HepG2 (cell line): Measurements from ENCODE around the gene ZFP64.

Source experiments
- ERF ChIP-seq: IDR thresholded peaks from 2 replicates; pipeline ENCODE4 v1.6.1; 2018; ENCODE audit warnings: missing biosample characterization, missing genetic modification reagents
- FOXK2 ChIP-seq: fragments of 450-650 bp; IDR thresholded peaks from 2 replicates; pipeline ENCODE4 v1.6.1; 2016
- FOXO1 ChIP-seq: sonication (generic); formaldehyde crosslinking; IDR thresholded peaks from 2 replicates; pipeline ENCODE4 v1.4.0; 2020; ENCODE audit warnings: missing genetic modification reagents
- SSRP1 ChIP-seq: IDR thresholded peaks from 2 replicates; pipeline ENCODE4 v1.6.1; 2016; ENCODE audit warnings: control low read depth
- ZNF260 ChIP-seq: sonication (generic); formaldehyde crosslinking; IDR thresholded peaks from 2 replicates; pipeline ENCODE4 v1.4.0; 2020; ENCODE audit warnings: missing genetic modification reagents, low read depth, mild to moderate bottlenecking, borderline replicate concordance
- TF ChIP-seq, protein P1 (sequence below): sonication (generic); formaldehyde crosslinking; conservative IDR thresholded peaks from 2 replicates; pipeline ENCODE4 v1.4.0; 2020; ENCODE audit warnings: missing genetic modification reagents
- TF ChIP-seq, protein P2 (sequence below): sonication (generic); formaldehyde crosslinking; IDR thresholded peaks from 2 replicates; pipeline ENCODE4 v1.5.0; 2020; ENCODE audit warnings: missing genetic modification reagents, mild to moderate bottlenecking, borderline replicate concordance
- TF ChIP-seq, protein P3 (sequence below): sonication (generic); formaldehyde crosslinking; IDR thresholded peaks from 2 replicates; pipeline ENCODE4 v1.4.0; 2020; ENCODE audit warnings: missing genetic modification reagents

DNA sequence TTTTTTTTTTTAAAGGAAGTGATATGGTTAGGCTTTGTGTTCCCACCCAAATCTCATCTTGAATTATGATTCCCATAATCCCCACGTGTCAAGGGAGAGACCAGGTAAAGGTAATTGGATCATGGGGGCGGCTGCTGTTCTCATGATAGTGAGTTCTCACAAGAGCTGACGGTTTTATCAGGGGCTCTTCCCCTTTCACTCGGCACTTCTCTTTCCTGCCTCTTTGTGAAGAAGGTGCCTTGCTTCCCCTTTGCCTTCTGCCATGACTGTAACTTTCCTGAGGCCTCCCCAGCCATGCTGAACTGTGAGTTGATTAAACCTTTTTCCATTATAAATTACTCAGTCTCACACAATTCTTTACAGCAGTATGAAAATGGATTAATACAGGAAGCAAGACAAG is 64.3 kb downstream of the ZFP64 start:
- TF ChIP-seq, protein P1, sequence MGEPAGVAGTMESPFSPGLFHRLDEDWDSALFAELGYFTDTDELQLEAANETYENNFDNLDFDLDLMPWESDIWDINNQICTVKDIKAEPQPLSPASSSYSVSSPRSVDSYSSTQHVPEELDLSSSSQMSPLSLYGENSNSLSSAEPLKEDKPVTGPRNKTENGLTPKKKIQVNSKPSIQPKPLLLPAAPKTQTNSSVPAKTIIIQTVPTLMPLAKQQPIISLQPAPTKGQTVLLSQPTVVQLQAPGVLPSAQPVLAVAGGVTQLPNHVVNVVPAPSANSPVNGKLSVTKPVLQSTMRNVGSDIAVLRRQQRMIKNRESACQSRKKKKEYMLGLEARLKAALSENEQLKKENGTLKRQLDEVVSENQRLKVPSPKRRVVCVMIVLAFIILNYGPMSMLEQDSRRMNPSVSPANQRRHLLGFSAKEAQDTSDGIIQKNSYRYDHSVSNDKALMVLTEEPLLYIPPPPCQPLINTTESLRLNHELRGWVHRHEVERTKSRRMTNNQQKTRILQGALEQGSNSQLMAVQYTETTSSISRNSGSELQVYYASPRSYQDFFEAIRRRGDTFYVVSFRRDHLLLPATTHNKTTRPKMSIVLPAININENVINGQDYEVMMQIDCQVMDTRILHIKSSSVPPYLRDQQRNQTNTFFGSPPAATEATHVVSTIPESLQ (CRISPR knock-in tag): no peak
- TF ChIP-seq, protein P2, sequence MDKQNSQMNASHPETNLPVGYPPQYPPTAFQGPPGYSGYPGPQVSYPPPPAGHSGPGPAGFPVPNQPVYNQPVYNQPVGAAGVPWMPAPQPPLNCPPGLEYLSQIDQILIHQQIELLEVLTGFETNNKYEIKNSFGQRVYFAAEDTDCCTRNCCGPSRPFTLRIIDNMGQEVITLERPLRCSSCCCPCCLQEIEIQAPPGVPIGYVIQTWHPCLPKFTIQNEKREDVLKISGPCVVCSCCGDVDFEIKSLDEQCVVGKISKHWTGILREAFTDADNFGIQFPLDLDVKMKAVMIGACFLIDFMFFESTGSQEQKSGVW (CRISPR knock-in tag): no peak
- no peak for TF ChIP-seq FOXK2
- no peak for TF ChIP-seq ERF (CRISPR knock-in tag)
- TF ChIP-seq, protein P3, sequence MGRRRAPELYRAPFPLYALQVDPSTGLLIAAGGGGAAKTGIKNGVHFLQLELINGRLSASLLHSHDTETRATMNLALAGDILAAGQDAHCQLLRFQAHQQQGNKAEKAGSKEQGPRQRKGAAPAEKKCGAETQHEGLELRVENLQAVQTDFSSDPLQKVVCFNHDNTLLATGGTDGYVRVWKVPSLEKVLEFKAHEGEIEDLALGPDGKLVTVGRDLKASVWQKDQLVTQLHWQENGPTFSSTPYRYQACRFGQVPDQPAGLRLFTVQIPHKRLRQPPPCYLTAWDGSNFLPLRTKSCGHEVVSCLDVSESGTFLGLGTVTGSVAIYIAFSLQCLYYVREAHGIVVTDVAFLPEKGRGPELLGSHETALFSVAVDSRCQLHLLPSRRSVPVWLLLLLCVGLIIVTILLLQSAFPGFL: no peak
- no peak for TF ChIP-seq SSRP1 (CRISPR knock-in tag)
- TF ChIP-seq ZNF260 (CRISPR knock-in tag): no peak
- no peak for TF ChIP-seq FOXO1 (CRISPR knock-in tag)
